HEK293 (cell line): ENCODE data around the gene PRELID1.
"Not testable (repeated sequence)": the region's sequence is repeated elsewhere in the genome, so short reads cannot be mapped to it uniquely, and the experiment has no call there.

ENCODE experiments used
- CTCF ChIA-PET: fragments of 350-600 bp; formaldehyde crosslinking; extraction: SDS; loops from one replicate; lab custom pipeline; 2021; ENCODE audit warnings: antibody characterized with exemption; lab: Yijun Ruan, JAX
- POLR2A ChIA-PET: fragments of 300-600 bp; formaldehyde crosslinking; extraction: SDS; loops from one replicate; lab custom pipeline; 2020; ENCODE audit warnings: antibody characterized with exemption, inconsistent platforms; lab: Yijun Ruan, JAX
- H3K27ac ChIP-seq: fragments of 200-500 bp; sonication (Bioruptor generic); 2 replicates; pipeline ENCODE4 v1.5.1; 2014; ENCODE audit warnings: low read depth, low read length, control low read depth, inconsistent platforms; ENCODE audit errors: extremely low read depth
- H3K36me3 ChIP-seq, 2 experiments: fragments of 200-500 bp in 1 of 2; sonication (Bioruptor generic) in 1 of 2; 1 replicate in 1 of 2; 2 replicates in 1 of 2; pipeline ENCODE4 v1.5.1; 2014 to 2017; ENCODE audit warnings: inconsistent platforms in 2 of 2, low read length in 2 of 2; ENCODE audit not compliant: control insufficient read depth in 2 of 2, insufficient read depth in 1 of 2
- H3K4me1 ChIP-seq: fragments of 200-500 bp; sonication (Bioruptor generic); 2 replicates; pipeline ENCODE4 v1.5.1; 2014; ENCODE audit warnings: mild to moderate bottlenecking, low read length, inconsistent platforms; ENCODE audit not compliant: control insufficient read depth, insufficient read depth
- H3K4me3 ChIP-seq: 2 replicates; pipeline ENCODE4 v1.5.1; 2011; ENCODE audit warnings: low read depth, mild to moderate bottlenecking, control low read depth, low read length, moderate library complexity
- H3K9me3 ChIP-seq: fragments of 200-500 bp; sonication (Bioruptor generic); 2 replicates; pipeline ENCODE4 v1.5.1; 2014; ENCODE audit warnings: low read depth, low read length, inconsistent platforms; ENCODE audit not compliant: control insufficient read depth, insufficient read depth
- EGR2 ChIP-seq: fragments of 450-650 bp; formaldehyde crosslinking; IDR thresholded peaks from 2 replicates; pipeline ENCODE4 v1.5.1; 2016; ENCODE audit warnings: low read depth, missing biosample characterization, missing genetic modification characterization
- KLF1 ChIP-seq: fragments of 450-650 bp; formaldehyde crosslinking; IDR thresholded peaks from 2 replicates; pipeline ENCODE4 v1.5.1; 2016; ENCODE audit warnings: missing biosample characterization, missing genetic modification characterization
- OSR2 ChIP-seq: fragments of 450-650 bp; formaldehyde crosslinking; IDR thresholded peaks from 2 replicates; pipeline ENCODE4 v1.5.1; 2016; ENCODE audit warnings: missing biosample characterization, missing genetic modification characterization
- PBX3 ChIP-seq: sonication (generic); formaldehyde crosslinking; IDR thresholded peaks from 2 replicates; pipeline ENCODE4 v1.8.1; 2022; ENCODE audit warnings: mild to moderate bottlenecking, moderate library complexity, missing genetic modification reagents
- PRDM4 ChIP-seq: fragments of 450-650 bp; formaldehyde crosslinking; IDR thresholded peaks from 2 replicates; pipeline ENCODE4 v1.5.1; 2017; ENCODE audit warnings: missing biosample characterization, missing genetic modification characterization
- PRDM6 ChIP-seq: fragments of 450-650 bp; formaldehyde crosslinking; IDR thresholded peaks from 2 replicates; pipeline ENCODE4 v1.5.1; 2017; ENCODE audit warnings: missing biosample characterization, missing genetic modification characterization
- SP7 ChIP-seq: fragments of 450-650 bp; formaldehyde crosslinking; IDR thresholded peaks from 2 replicates; pipeline ENCODE4 v1.5.1; 2016; ENCODE audit warnings: missing biosample characterization, missing genetic modification characterization
- TRIM28 ChIP-seq: IDR thresholded peaks from 2 replicates; pipeline ENCODE4 v1.6.1; 2011; ENCODE audit warnings: low read length, control low read depth, borderline replicate concordance
- ZBTB48 ChIP-seq: fragments of 450-650 bp; formaldehyde crosslinking; IDR thresholded peaks from 2 replicates; pipeline ENCODE4 v1.5.1; 2016; ENCODE audit warnings: missing biosample characterization, missing genetic modification characterization
- ZEB2 ChIP-seq: fragments of 450-650 bp; formaldehyde crosslinking; IDR thresholded peaks from 2 replicates; pipeline ENCODE4 v1.5.1; 2016; ENCODE audit warnings: missing biosample characterization, missing genetic modification characterization
- ZNF132 ChIP-seq: fragments of 450-650 bp; formaldehyde crosslinking; IDR thresholded peaks from 2 replicates; pipeline ENCODE4 v1.5.1; 2017; ENCODE audit warnings: missing biosample characterization, missing genetic modification characterization, borderline replicate concordance
- ZNF26 ChIP-seq: fragments of 450-650 bp; formaldehyde crosslinking; IDR thresholded peaks from 2 replicates; pipeline ENCODE4 v1.5.1; 2016; ENCODE audit warnings: missing biosample characterization, missing genetic modification characterization
- ZNF350 ChIP-seq: fragments of 450-650 bp; formaldehyde crosslinking; IDR thresholded peaks from 2 replicates; pipeline ENCODE4 v1.5.0; 2017; ENCODE audit warnings: missing biosample characterization, mild to moderate bottlenecking, missing genetic modification characterization
- ZNF354C ChIP-seq: fragments of 450-650 bp; formaldehyde crosslinking; IDR thresholded peaks from 2 replicates; pipeline ENCODE4 v1.5.1; 2016; ENCODE audit warnings: missing biosample characterization, missing genetic modification characterization, low read depth, borderline replicate concordance
- ZNF362 ChIP-seq: fragments of 450-650 bp; formaldehyde crosslinking; IDR thresholded peaks from 2 replicates; pipeline ENCODE4 v1.5.1; 2016; ENCODE audit warnings: missing biosample characterization, missing genetic modification characterization
- ZNF404 ChIP-seq: fragments of 450-650 bp; formaldehyde crosslinking; IDR thresholded peaks from 2 replicates; pipeline ENCODE4 v1.5.1; 2017; ENCODE audit warnings: missing biosample characterization, missing genetic modification characterization
- ZNF449 ChIP-seq: fragments of 450-650 bp; formaldehyde crosslinking; IDR thresholded peaks from 2 replicates; pipeline ENCODE4 v1.5.1; 2017; ENCODE audit warnings: missing biosample characterization, mild to moderate bottlenecking, missing genetic modification characterization, moderate library complexity
- ZNF596 ChIP-seq: fragments of 450-650 bp; IDR thresholded peaks from 2 replicates; pipeline ENCODE4 v1.5.0; 2018; ENCODE audit warnings: missing biosample characterization, mild to moderate bottlenecking, missing genetic modification characterization, moderate library complexity
- ZNF692 ChIP-seq: fragments of 450-650 bp; formaldehyde crosslinking; IDR thresholded peaks from 2 replicates; pipeline ENCODE4 v1.5.1; 2016; ENCODE audit warnings: missing biosample characterization, missing genetic modification characterization

The PRELID1 gene

GRCh38 chr5:177256296-177256695, 47.3 kb upstream of the PRELID1 start:
- CTCF ChIA-PET = no interaction called here
- Histone ChIP-seq H3K4me3 (no peak overlapping the region), H3K4me1 (no peaks in the 10 kb centered on the region), H3K27ac (no peak overlapping the region), H3K36me3 (peaks cover 69 to 93% of the 10 kb centered on the region in 2 experiments), H3K9me3 (no peaks in the 10 kb centered on the region)
- POLR2A ChIA-PET = interaction anchor here (0.6 kb wide), 1 partner anchor 24 kb away, joined by 3 read pairs; no protein-coding TSS in a partner anchor
- TF ChIP-seq PRDM4 (tag by site-specific recombination) (no peak), ZNF692 (tag by site-specific recombination) (no peak), ZNF26 (tag by site-specific recombination) (no peak), ZBTB48 (tag by site-specific recombination) (peak; percentile 82), ZNF404 (tag by site-specific recombination) (no peak), SP7 (tag by site-specific recombination) (no peak), OSR2 (0 out of 2 replicates have a peak, but pooled peaks have one; percentile 10), ZEB2 (tag by site-specific recombination) (no peak), ZNF350 (tag by site-specific recombination) (no peak), ZNF354C (tag by site-specific recombination) (no peak), ZNF362 (peak; percentile 61; the same call in 1 of the 2 replicates), PRDM6 (tag by site-specific recombination) (no peak), TRIM28 (no peak), EGR2 (no peak), KLF1 (tag by site-specific recombination) (peak; percentile 56), ZNF596 (tag by site-specific recombination) (no peak), ZNF132 (tag by site-specific recombination) (no peak), ZNF449 (peak; percentile 87), PBX3 (CRISPR knock-in tag) (no peak)

GRCh38 chr5:177258711-177259110, 44.9 kb upstream of the PRELID1 start:
- H3K4me3 ChIP-seq, POLR2A ChIA-PET, H3K9me3 ChIP-seq, H3K27ac ChIP-seq, CTCF ChIA-PET, H3K4me1 ChIP-seq: not testable (repeated sequence)
- peaks cover 63 to 93% of the 10 kb centered on the region in 2 experiments for H3K36me3 ChIP-seq
